ENCODE data around the gene IGFBP5. TPM values are rescaled to one million over a fixed set of nuclear protein-coding genes. Genes with fewer than 3 reads are reported as not detected.

IGFBP5 gene
- total RNA-seq, 1 donor from 2014 or later = 1,383 TPM

- no peak overlapping the region for H3K4me3 Mint-ChIP-seq (ENCODE audit: unreplicated experiment)
- no peak for TF ChIP-seq CTCF (IDR thresholded peaks at IDR 0.05)
- no peak overlapping the region for H3K27ac Mint-ChIP-seq (ENCODE audit: unreplicated experiment)
Observed at GRCh38 chr2:216724190-216724589, 28.8 kb upstream of the IGFBP5 start.

GRCh38 chr2:216721141-216721540, 25.8 kb upstream of the IGFBP5 start:
- H3K27ac Mint-ChIP-seq (ENCODE audit: unreplicated experiment) = no peak overlapping the region
- no peak for TF ChIP-seq CTCF (IDR thresholded peaks at IDR 0.05)
- H3K4me3 Mint-ChIP-seq (ENCODE audit: unreplicated experiment) = no peak overlapping the region
- peaks cover 21% of the 10 kb centered on the region for H3K27me3 Mint-ChIP-seq (ENCODE audit: unreplicated experiment)
- peaks cover 6% of the 10 kb centered on the region for H3K4me1 Mint-ChIP-seq (ENCODE audit: unreplicated experiment)
- H3K9me3 Mint-ChIP-seq (ENCODE audit: unreplicated experiment) = no peaks in the 10 kb centered on the region
- H3K36me3 Mint-ChIP-seq (ENCODE audit: unreplicated experiment) = no peaks in the 10 kb centered on the region
- DNase-seq (ENCODE audit: extremely low spot score, unreplicated experiment) = no peak

More at GRCh38 chr2:216724190-216724589, 28.8 kb upstream of the IGFBP5 start:
- Mint-ChIP-seq H3K9me3 (ENCODE audit: unreplicated experiment) (no peaks in the 10 kb centered on the region), H3K36me3 (ENCODE audit: unreplicated experiment) (no peaks in the 10 kb centered on the region), H3K4me1 (ENCODE audit: unreplicated experiment) (no peaks in the 10 kb centered on the region), H3K27me3 (ENCODE audit: unreplicated experiment) (peaks cover 17% of the 10 kb centered on the region)
- no peak for DNase-seq (ENCODE audit: extremely low spot score, unreplicated experiment)

- no peak for TF ChIP-seq CTCF (IDR thresholded peaks at IDR 0.05)
- no peak overlapping the region for H3K4me3 Mint-ChIP-seq (ENCODE audit: unreplicated experiment)
- H3K4me1 Mint-ChIP-seq (ENCODE audit: unreplicated experiment) = peaks cover 6% of the 10 kb centered on the region
- H3K27me3 Mint-ChIP-seq (ENCODE audit: unreplicated experiment) = peaks cover 21% of the 10 kb centered on the region
- H3K9me3 Mint-ChIP-seq (ENCODE audit: unreplicated experiment) = no peaks in the 10 kb centered on the region
- no peak for DNase-seq (ENCODE audit: extremely low spot score, unreplicated experiment)
- H3K27ac Mint-ChIP-seq (ENCODE audit: unreplicated experiment) = no peak overlapping the region
- H3K36me3 Mint-ChIP-seq (ENCODE audit: unreplicated experiment) = no peaks in the 10 kb centered on the region
Observed at GRCh38 chr2:216720722-216721121, 25.4 kb upstream of the IGFBP5 start.

- Mint-ChIP-seq H3K4me3 (ENCODE audit: unreplicated experiment) (no peak overlapping the region), H3K4me1 (ENCODE audit: unreplicated experiment) (peaks cover 24% of the 10 kb centered on the region), H3K27ac (ENCODE audit: unreplicated experiment) (no peak overlapping the region)
Observed at GRCh38 chr2:216717907-216718615, 22.7 kb upstream of the IGFBP5 start.

More at GRCh38 chr2:216717907-216718615, 22.7 kb upstream of the IGFBP5 start:
- H3K9me3 Mint-ChIP-seq (ENCODE audit: unreplicated experiment) = no peaks in the 10 kb centered on the region
- DNase-seq (ENCODE audit: extremely low spot score, unreplicated experiment) = no peak
- H3K27me3 Mint-ChIP-seq (ENCODE audit: unreplicated experiment) = peaks cover 17% of the 10 kb centered on the region
- H3K36me3 Mint-ChIP-seq (ENCODE audit: unreplicated experiment) = no peaks in the 10 kb centered on the region
- TF ChIP-seq CTCF (IDR thresholded peaks at IDR 0.05) = no peak

Data from osteocyte (in vitro differentiated cells).